SK-N-SH (cell line): Measurements from ENCODE around the gene CARD6. TPM values are rescaled to one million over a fixed set of nuclear protein-coding genes. Genes with fewer than 3 reads are reported as not detected.

ENCODE experiments used
- CTCF ChIA-PET: fragments of 300-600, 350-600 bp; formaldehyde crosslinking; extraction: SDS; loops from one replicate; lab custom pipeline; 2021; lab: Yijun Ruan, JAX
- POLR2A ChIA-PET: fragments of 350-600 bp; sonication (Branson Sonifier 250); formaldehyde crosslinking; extraction: SDS; loops from one replicate; lab custom pipeline; 2020; ENCODE audit warnings: antibody characterized with exemption, inconsistent platforms; lab: Yijun Ruan, JAX
- DNase-seq: peaks from one replicate; pipeline ENCODE4 v3.0.0; 2012
- H2AFZ ChIP-seq: fragments of 200-600 bp; sonication (generic); 2 replicates; pipeline ENCODE4 v1.8.1; 2016; ENCODE audit warnings: antibody characterized with exemption, mild to moderate bottlenecking, low read depth
- H3F3A ChIP-seq: fragments of 200-600 bp; sonication (generic); replicated peaks from 2 replicates; pipeline ENCODE3; 2016; ENCODE audit warnings: antibody characterized with exemption, mild to moderate bottlenecking; ENCODE audit not compliant: insufficient read depth
- H3K27ac ChIP-seq, 2 experiments: fragments of 200-500 bp in 1 of 2; fragments of 200-600 bp in 1 of 2; sonication (Bioruptor generic) in 1 of 2; sonication (generic), shearing (Covaris generic) in 1 of 2; 2 replicates each; pipeline versions ENCODE4 v1.5.1 to v1.6.1; 2014 to 2016; ENCODE audit warnings: low read depth in 2 of 2, inconsistent platforms in 1 of 2, low read length in 1 of 2, mild to moderate bottlenecking in 1 of 2, mixed read lengths in 1 of 2
- H3K27me3 ChIP-seq: fragments of 200-600 bp; sonication (generic), shearing (Covaris generic); 2 replicates; pipeline ENCODE4 v1.6.1; 2016; ENCODE audit warnings: mixed run types; ENCODE audit not compliant: insufficient read depth
- H3K36me3 ChIP-seq, 2 experiments: fragments of 200-500 bp in 1 of 2; fragments of 200-600 bp in 1 of 2; sonication (Bioruptor generic) in 1 of 2; sonication (generic) in 1 of 2; replicated peaks in 1 of 2; 2 replicates each; pipeline versions ENCODE3 to v1.5.1; 2014 to 2016; ENCODE audit warnings: low read length in 1 of 2, mild to moderate bottlenecking in 1 of 2; ENCODE audit not compliant: insufficient read depth in 2 of 2, control insufficient read depth in 1 of 2
- H3K4me1 ChIP-seq, 2 experiments: fragments of 200-500 bp in 1 of 2; fragments of 200-600 bp in 1 of 2; sonication (Bioruptor generic) in 1 of 2; sonication (generic), shearing (Covaris generic) in 1 of 2; 2 replicates each; pipeline versions ENCODE4 v1.5.1 to v1.6.1; 2014 to 2016; ENCODE audit warnings: low read depth in 1 of 2, low read length in 1 of 2, mixed run types in 1 of 2; ENCODE audit not compliant: insufficient read depth in 2 of 2, control insufficient read depth in 1 of 2
- H3K4me2 ChIP-seq: fragments of 200-600 bp; sonication (generic), shearing (Covaris generic); 2 replicates; pipeline ENCODE4 v1.6.1; 2017; ENCODE audit warnings: mixed run types
- H3K4me3 ChIP-seq, 2 experiments: fragments of 200-500 bp in 1 of 2; fragments of 200-600 bp in 1 of 2; sonication (Bioruptor generic) in 1 of 2; sonication (generic), shearing (Covaris generic) in 1 of 2; 2 replicates each; pipeline versions ENCODE4 v1.5.1 to v1.8.1; 2014 to 2016; ENCODE audit warnings: low read depth in 2 of 2, inconsistent platforms in 1 of 2, low read length in 1 of 2, mild to moderate bottlenecking in 1 of 2, mixed read lengths in 1 of 2, moderate library complexity in 1 of 2
- H3K79me2 ChIP-seq: fragments of 200-600 bp; sonication (generic); 2 replicates; pipeline ENCODE4 v1.8.1; 2017; ENCODE audit warnings: mild to moderate bottlenecking; ENCODE audit not compliant: insufficient read depth
- H3K9ac ChIP-seq: fragments of 200-600 bp; sonication (generic); 2 replicates; pipeline ENCODE4 v1.6.1; 2017; ENCODE audit warnings: mixed run types
- H3K9me2 ChIP-seq: fragments of 200-600 bp; sonication (generic); 2 replicates; pipeline ENCODE4 v1.6.1; 2017; ENCODE audit warnings: mixed run types
- H3K9me3 ChIP-seq: fragments of 200-600 bp; sonication (generic); 2 replicates; pipeline ENCODE4 v1.6.1; 2017; ENCODE audit warnings: mixed run types, mild to moderate bottlenecking, moderate library complexity
- H4K20me1 ChIP-seq: fragments of 200-600 bp; sonication (generic); 2 replicates; pipeline ENCODE4 v1.6.1; 2017; ENCODE audit warnings: mild to moderate bottlenecking, mixed run types; ENCODE audit not compliant: insufficient read depth
- CHD2 ChIP-seq: fragments of 150-350 bp; IDR thresholded peaks from 2 replicates; pipeline ENCODE4 v1.6.1; 2018; ENCODE audit warnings: low read length; ENCODE audit not compliant: partially characterized antibody
- CTCF ChIP-seq: fragments of 200-600 bp; sonication (generic); IDR thresholded peaks from 2 replicates; pipeline ENCODE4 v1.6.1; 2017; ENCODE audit warnings: antibody characterized with exemption, mild to moderate bottlenecking, moderate library complexity
- EP300 ChIP-seq, 2 experiments: IDR thresholded peaks; 2 replicates each; pipeline versions ENCODE4 v1.4.0 to v1.6.1; 2012; ENCODE audit warnings: borderline replicate concordance in 1 of 2, low read depth in 1 of 2, low read length in 1 of 2
- FOXJ3 ChIP-seq: sonication (generic); formaldehyde crosslinking; IDR thresholded peaks from 2 replicates; pipeline ENCODE4 v1.5.1; 2020; ENCODE audit warnings: mild to moderate bottlenecking, missing genetic modification reagents
- GATA2 ChIP-seq: sonication (generic); formaldehyde crosslinking; IDR thresholded peaks from 2 replicates; pipeline ENCODE4 v1.5.0; 2020; ENCODE audit warnings: mild to moderate bottlenecking, missing genetic modification reagents
- JUND ChIP-seq: IDR thresholded peaks from 2 replicates; pipeline ENCODE4 v1.4.0; 2012
- MEF2A ChIP-seq: IDR thresholded peaks from 2 replicates; pipeline ENCODE4 v1.4.0; 2012; ENCODE audit warnings: low read depth, borderline replicate concordance
- RCOR1 ChIP-seq: fragments of 150-350 bp; IDR thresholded peaks from 2 replicates; pipeline ENCODE4 v1.6.1; 2017; ENCODE audit warnings: antibody characterized with exemption, low read length
- RFX5 ChIP-seq: IDR thresholded peaks from 2 replicates; pipeline ENCODE4 v1.6.1; 2012; ENCODE audit warnings: mild to moderate bottlenecking, improper control_type of control experiment, low read length
- SIN3A ChIP-seq: IDR thresholded peaks from 2 replicates; pipeline ENCODE4 v1.6.1; 2012; ENCODE audit warnings: low read depth, mild to moderate bottlenecking, low read length, moderate library complexity, borderline replicate concordance
- TAF1 ChIP-seq: IDR thresholded peaks from 2 replicates; pipeline ENCODE4 v1.6.1; 2012; ENCODE audit warnings: low read depth, mild to moderate bottlenecking, low read length, moderate library complexity, borderline replicate concordance
- USF1 ChIP-seq: IDR thresholded peaks from 2 replicates; pipeline ENCODE4 v1.4.0; 2012; ENCODE audit warnings: low read depth, borderline replicate concordance
- USF2 ChIP-seq: fragments of 150-350 bp; IDR thresholded peaks from 2 replicates; pipeline ENCODE4 v1.6.1; 2017; ENCODE audit warnings: antibody characterized with exemption, low read length, low read depth, borderline replicate concordance
- YY1 ChIP-seq: IDR thresholded peaks from 2 replicates; pipeline ENCODE4 v1.4.0; 2012; ENCODE audit warnings: low read depth, mild to moderate bottlenecking
- WGBS: methylation state at CpG from one replicate; pipeline ENCODE4 v1.1.6; 2017; ENCODE audit warnings: low lambda C conversion rate; 5-methylcytosine and 5-hydroxymethylcytosine counted together
- polyA plus RNA-seq, 3 experiments: library from polyadenylated mRNA; depleted of rRNA; stranded (reverse); fragments of >200 nt; gene quantifications; 2 replicates each; pipeline ENCODE4 v1.2.3, GENCODE V29; 2012

CARD6 gene
- polyA plus RNA-seq, 1 of the 3 experiments (the other 2 are of a cell fraction): 0.03 TPM

- no peak for TF ChIP-seq TAF1
- TF ChIP-seq USF1: no peak
- TF ChIP-seq YY1: no peak
- TF ChIP-seq RFX5: no peak
- TF ChIP-seq CTCF: no peak
- TF ChIP-seq USF2: no peak
- H3K27ac ChIP-seq: no peak overlapping the region
- DNase-seq: no peak
- H4K20me1 ChIP-seq: no peaks in the 10 kb centered on the region
- no peak overlapping the region for H3K4me2 ChIP-seq
- no peaks in the 10 kb centered on the region for H3K9me3 ChIP-seq
- no peaks in the 10 kb centered on the region for H3K4me1 ChIP-seq
- ChIA-PET POLR2A (no interaction called here), CTCF (no interaction called here)
- H3F3A ChIP-seq: no peaks in the 10 kb centered on the region
- H2AFZ ChIP-seq: no peak overlapping the region
- no peaks in the 10 kb centered on the region for H3K36me3 ChIP-seq
- H3K79me2 ChIP-seq: no peaks in the 10 kb centered on the region
- 60% methylated on average over 1 of the region's 1 CpG for WGBS
- H3K4me3 ChIP-seq: no peak overlapping the region
- no peaks in the 10 kb centered on the region for H3K9me2 ChIP-seq
- H3K9ac ChIP-seq: no peak overlapping the region
- no peaks in the 10 kb centered on the region for H3K27me3 ChIP-seq
Measured at GRCh38 chr5:40847525-40847924, 6.4 kb downstream of the CARD6 start.

- TF ChIP-seq GATA2 (no peak), JUND (no peak), CHD2 (no peak), RCOR1 (no peak), EP300 (IDR thresholded peaks at IDR 0.05; ENCODE audit: borderline replicate concordance in 1 of 2, low read depth in 1 of 2, low read length in 1 of 2) (no peak), SIN3A (no peak), MEF2A (no peak), FOXJ3 (CRISPR knock-in tag) (no peak), USF1 (no peak)
- TF ChIP-seq, all 33 proteins: peak for 0
- no peak for DNase-seq
- Histone ChIP-seq H3K27me3 (no peaks in the 10 kb centered on the region), H4K20me1 (no peaks in the 10 kb centered on the region), H3K27ac (no peak overlapping the region), H3K4me1 (no peaks in the 10 kb centered on the region), H3K4me3 (no peak overlapping the region), H3K9ac (no peak overlapping the region), H3K79me2 (no peaks in the 10 kb centered on the region), H3F3A (no peaks in the 10 kb centered on the region), H3K9me3 (no peaks in the 10 kb centered on the region), H3K9me2 (no peaks in the 10 kb centered on the region), H2AFZ (no peak overlapping the region), H3K36me3 (no peaks in the 10 kb centered on the region), H3K4me2 (no peak overlapping the region)
- WGBS: 36% methylated on average over 4 of the region's 4 CpGs
- ChIA-PET CTCF (interaction anchor here (1.4 kb wide), 1 partner anchor 51 kb away, joined by 4 read pairs; no protein-coding TSS in a partner anchor), POLR2A (interaction anchor here (0.5 kb wide), 1 partner anchor 865 kb away, joined by 3 read pairs; no protein-coding TSS in a partner anchor)
Measured at GRCh38 chr5:40853632-40854192, 12.5 kb downstream of the CARD6 start.
